ENCODE results near the gene SUN1.

Gene SUN1

GRCh38 chr7:883055-884021 is 51.1 kb downstream of the SUN1 start:
- Histone ChIP-seq H3K4me3 (ENCODE audit: insufficient read depth, low read depth, low read length, poor library complexity, severe bottlenecking) (no peak overlapping the region), H3K36me3 (ENCODE audit: control insufficient read depth, insufficient read depth, low read length) (peaks cover 22% of the 10 kb centered on the region)

GRCh38 chr7:884191-885003 is 52.1 kb downstream of the SUN1 start:
- Histone ChIP-seq H3K9me3 (ENCODE audit: control insufficient read depth, low read length) (no peaks in the 10 kb centered on the region), H3K4me3 (ENCODE audit: insufficient read depth, low read depth, low read length, poor library complexity, severe bottlenecking) (no peak overlapping the region), H3K4me1 (ENCODE audit: control insufficient read depth, insufficient read depth, low read length, poor library complexity, severe bottlenecking) (no peaks in the 10 kb centered on the region), H3K27ac (ENCODE audit: insufficient read depth, low read length, poor library complexity, severe bottlenecking) (no peak overlapping the region), H3K27me3 (replicated peaks; ENCODE audit: control insufficient read depth, insufficient read depth, low read length, poor library complexity, severe bottlenecking) (no peaks in the 10 kb centered on the region), H3K36me3 (ENCODE audit: control insufficient read depth, insufficient read depth, low read length) (peaks cover 33% of the 10 kb centered on the region)
- no peak for DNase-seq

More at GRCh38 chr7:883055-884021, 51.1 kb downstream of the SUN1 start:
- Histone ChIP-seq H3K27ac (ENCODE audit: insufficient read depth, low read length, poor library complexity, severe bottlenecking) (no peak overlapping the region), H3K9me3 (ENCODE audit: control insufficient read depth, low read length) (no peaks in the 10 kb centered on the region), H3K27me3 (replicated peaks; ENCODE audit: control insufficient read depth, insufficient read depth, low read length, poor library complexity, severe bottlenecking) (no peaks in the 10 kb centered on the region), H3K4me1 (ENCODE audit: control insufficient read depth, insufficient read depth, low read length, poor library complexity, severe bottlenecking) (peaks cover 10% of the 10 kb centered on the region)
- DNase-seq: no peak

GRCh38 chr7:885261-885892 is 53.1 kb downstream of the SUN1 start:
- H3K4me3 ChIP-seq (ENCODE audit: insufficient read depth, low read depth, low read length, poor library complexity, severe bottlenecking): no peak overlapping the region

GRCh38 chr7:885893-886625 is 53.8 kb downstream of the SUN1 start:
- Histone ChIP-seq H3K4me3 (ENCODE audit: insufficient read depth, low read depth, low read length, poor library complexity, severe bottlenecking) (no peak overlapping the region), H3K9me3 (ENCODE audit: control insufficient read depth, low read length) (no peaks in the 10 kb centered on the region), H3K27me3 (replicated peaks; ENCODE audit: control insufficient read depth, insufficient read depth, low read length, poor library complexity, severe bottlenecking) (no peaks in the 10 kb centered on the region), H3K4me1 (ENCODE audit: control insufficient read depth, insufficient read depth, low read length, poor library complexity, severe bottlenecking) (no peaks in the 10 kb centered on the region), H3K36me3 (ENCODE audit: control insufficient read depth, insufficient read depth, low read length) (peaks cover 40% of the 10 kb centered on the region), H3K27ac (ENCODE audit: insufficient read depth, low read length, poor library complexity, severe bottlenecking) (no peak overlapping the region)
- no peak for DNase-seq

More at GRCh38 chr7:885261-885892, 53.1 kb downstream of the SUN1 start:
- Histone ChIP-seq H3K27me3 (replicated peaks; ENCODE audit: control insufficient read depth, insufficient read depth, low read length, poor library complexity, severe bottlenecking) (no peaks in the 10 kb centered on the region), H3K4me1 (ENCODE audit: control insufficient read depth, insufficient read depth, low read length, poor library complexity, severe bottlenecking) (no peaks in the 10 kb centered on the region), H3K36me3 (ENCODE audit: control insufficient read depth, insufficient read depth, low read length) (peaks cover 34% of the 10 kb centered on the region), H3K27ac (ENCODE audit: insufficient read depth, low read length, poor library complexity, severe bottlenecking) (no peak overlapping the region), H3K9me3 (ENCODE audit: control insufficient read depth, low read length) (no peaks in the 10 kb centered on the region)
- no peak for DNase-seq

- no peak overlapping the region for H3K4me3 ChIP-seq (ENCODE audit: insufficient read depth, low read depth, low read length, poor library complexity, severe bottlenecking)
- H3K27me3 ChIP-seq (replicated peaks; ENCODE audit: control insufficient read depth, insufficient read depth, low read length, poor library complexity, severe bottlenecking): no peaks in the 10 kb centered on the region
- DNase-seq: no peak
- H3K4me1 ChIP-seq (ENCODE audit: control insufficient read depth, insufficient read depth, low read length, poor library complexity, severe bottlenecking): no peaks in the 10 kb centered on the region
- H3K9me3 ChIP-seq (ENCODE audit: control insufficient read depth, low read length): no peaks in the 10 kb centered on the region
- peaks cover 48% of the 10 kb centered on the region for H3K36me3 ChIP-seq (ENCODE audit: control insufficient read depth, insufficient read depth, low read length)
- H3K27ac ChIP-seq (ENCODE audit: insufficient read depth, low read length, poor library complexity, severe bottlenecking): no peak overlapping the region
Measured at GRCh38 chr7:886626-887487, 54.6 kb downstream of the SUN1 start.

DNA sequence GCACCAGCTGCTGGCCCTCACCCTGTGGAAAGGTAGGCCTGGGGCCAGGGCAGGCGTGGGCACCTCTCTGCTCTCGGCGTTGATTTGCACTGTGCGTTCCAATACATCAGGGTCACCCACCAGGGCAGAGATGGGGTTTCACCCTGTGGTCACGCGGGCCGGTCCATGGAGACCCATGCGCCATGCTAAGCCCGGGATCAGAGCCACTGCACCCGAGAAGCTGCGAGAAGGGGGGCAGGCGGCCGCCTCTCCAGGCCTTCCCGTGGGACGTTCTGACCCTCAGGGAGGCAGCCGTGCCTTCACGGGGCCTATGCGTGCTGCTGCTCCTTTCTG is 55.2 kb downstream of the SUN1 start:
- no peak for DNase-seq
- H3K36me3 ChIP-seq (ENCODE audit: control insufficient read depth, insufficient read depth, low read length): peaks cover 54% of the 10 kb centered on the region
- H3K9me3 ChIP-seq (ENCODE audit: control insufficient read depth, low read length): no peaks in the 10 kb centered on the region
- no peaks in the 10 kb centered on the region for H3K27me3 ChIP-seq (replicated peaks; ENCODE audit: control insufficient read depth, insufficient read depth, low read length, poor library complexity, severe bottlenecking)
- H3K4me1 ChIP-seq (ENCODE audit: control insufficient read depth, insufficient read depth, low read length, poor library complexity, severe bottlenecking): no peaks in the 10 kb centered on the region
- no peak overlapping the region for H3K4me3 ChIP-seq (ENCODE audit: insufficient read depth, low read depth, low read length, poor library complexity, severe bottlenecking)
- H3K27ac ChIP-seq (ENCODE audit: insufficient read depth, low read length, poor library complexity, severe bottlenecking): no peak overlapping the region

DNA sequence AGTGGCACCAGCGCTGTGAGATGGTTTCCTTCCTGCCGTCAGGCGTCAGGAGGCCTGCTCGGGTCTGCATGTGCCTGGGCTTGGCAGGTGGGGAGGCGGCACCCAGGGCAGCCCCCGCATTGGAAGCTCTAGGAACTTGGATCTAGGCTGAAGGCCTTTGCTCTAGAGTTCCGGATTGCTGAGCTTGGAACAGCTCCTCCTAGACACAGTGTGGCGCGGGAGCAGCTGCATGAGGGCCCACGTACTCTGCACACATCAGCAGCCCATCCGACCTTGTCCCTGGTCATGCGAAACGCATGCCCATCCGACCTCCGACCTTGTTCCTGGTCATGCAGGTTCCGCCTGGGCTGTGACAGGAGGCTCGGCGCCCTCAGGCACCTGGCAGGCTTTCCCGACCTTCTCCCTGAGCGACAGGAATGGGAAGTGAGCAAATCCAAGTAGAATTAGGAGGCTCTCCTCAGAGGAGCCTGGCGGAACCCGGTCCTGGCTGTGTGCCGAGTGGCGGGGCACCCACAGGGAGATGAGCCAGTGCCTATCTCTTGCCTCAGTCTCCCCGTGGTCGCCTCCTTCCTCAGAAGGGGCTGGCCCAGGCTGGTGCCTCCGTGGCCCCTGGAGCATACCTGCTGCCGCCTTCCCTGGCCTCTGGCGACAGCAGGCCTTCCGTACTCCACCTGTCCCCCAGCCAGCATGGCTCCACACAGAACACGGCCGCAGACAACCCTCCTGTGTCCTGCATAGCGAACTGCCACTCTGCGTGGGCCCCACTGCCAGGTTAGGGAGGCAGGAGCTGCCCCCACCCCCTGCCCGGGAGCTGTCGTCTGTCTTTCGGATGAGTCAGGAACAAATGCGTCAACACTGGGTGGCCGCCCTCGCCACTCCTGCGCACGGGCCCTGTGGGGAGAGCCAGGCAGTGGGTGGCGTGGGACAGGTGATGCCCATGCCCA is 56.1 kb downstream of the SUN1 start:
- no peak overlapping the region for H3K4me3 ChIP-seq (ENCODE audit: insufficient read depth, low read depth, low read length, poor library complexity, severe bottlenecking)
- no peaks in the 10 kb centered on the region for H3K27me3 ChIP-seq (replicated peaks; ENCODE audit: control insufficient read depth, insufficient read depth, low read length, poor library complexity, severe bottlenecking)
- H3K9me3 ChIP-seq (ENCODE audit: control insufficient read depth, low read length): no peaks in the 10 kb centered on the region
- H3K27ac ChIP-seq (ENCODE audit: insufficient read depth, low read length, poor library complexity, severe bottlenecking): no peak overlapping the region
- no peak for DNase-seq
- H3K4me1 ChIP-seq (ENCODE audit: control insufficient read depth, insufficient read depth, low read length, poor library complexity, severe bottlenecking): no peaks in the 10 kb centered on the region
- H3K36me3 ChIP-seq (ENCODE audit: control insufficient read depth, insufficient read depth, low read length): peaks cover 63% of the 10 kb centered on the region

- H3K27me3 ChIP-seq (replicated peaks; ENCODE audit: control insufficient read depth, insufficient read depth, low read length, poor library complexity, severe bottlenecking): no peaks in the 10 kb centered on the region
- H3K4me3 ChIP-seq (ENCODE audit: insufficient read depth, low read depth, low read length, poor library complexity, severe bottlenecking): no peak overlapping the region
- no peaks in the 10 kb centered on the region for H3K4me1 ChIP-seq (ENCODE audit: control insufficient read depth, insufficient read depth, low read length, poor library complexity, severe bottlenecking)
- peaks cover 68% of the 10 kb centered on the region for H3K36me3 ChIP-seq (ENCODE audit: control insufficient read depth, insufficient read depth, low read length)
- no peaks in the 10 kb centered on the region for H3K9me3 ChIP-seq (ENCODE audit: control insufficient read depth, low read length)
- H3K27ac ChIP-seq (ENCODE audit: insufficient read depth, low read length, poor library complexity, severe bottlenecking): no peak overlapping the region
- no peak for DNase-seq
Measured at GRCh38 chr7:889025-889390, 56.7 kb downstream of the SUN1 start.

Data from effector memory CD4-positive, alpha-beta T cell (primary cell).